ENCODE measurements around the gene KNDC1.
"Not testable (repeated sequence)": the region's sequence is repeated elsewhere in the genome, so short reads cannot be mapped to it uniquely, and the experiment has no call there.

Gene KNDC1

DNA sequence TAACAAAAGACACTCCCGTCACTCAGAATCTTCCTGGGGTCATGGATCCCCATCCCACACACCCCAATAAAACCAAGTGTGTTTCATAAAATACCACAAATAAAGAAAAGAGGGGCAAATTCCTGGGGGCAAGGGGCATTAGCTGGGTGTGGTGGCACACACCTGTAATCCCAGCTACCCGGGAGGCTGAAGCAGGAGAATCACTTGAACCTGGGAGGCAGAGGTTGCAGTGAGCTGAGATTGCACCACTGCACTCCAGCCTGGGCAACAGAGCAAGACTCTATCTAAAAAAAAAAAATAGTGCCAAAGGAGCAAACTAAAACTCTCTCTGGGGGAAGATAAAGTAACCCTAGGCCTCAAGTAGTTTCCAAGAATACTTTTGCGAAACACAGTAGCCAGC lies 8.9 kb upstream of the KNDC1 start:
- H3K18ac ChIP-seq (ENCODE audit: low read length); H3K23ac ChIP-seq (ENCODE audit: low read length); H3K27ac ChIP-seq (ENCODE audit: low read depth, low read length); H3K4ac ChIP-seq (ENCODE audit: low read depth, low read length); DNase-seq; H3K9ac ChIP-seq (ENCODE audit: low read length); H2AK5ac ChIP-seq (ENCODE audit: low read length); H3K4me2 ChIP-seq (ENCODE audit: low read length); H2BK120ac ChIP-seq (ENCODE audit: low read depth, low read length); H3K27me3 ChIP-seq (ENCODE audit: insufficient read depth, low read length, poor library complexity); H4K5ac ChIP-seq (ENCODE audit: low read length); H3K36me3 ChIP-seq (ENCODE audit: control insufficient read depth, insufficient read depth, low read length); H4K8ac ChIP-seq (ENCODE audit: low read depth, low read length); H3K4me3 ChIP-seq (ENCODE audit: low read length); H3K79me2 ChIP-seq (ENCODE audit: control insufficient read depth, insufficient read depth, low read length); H3K4me1 ChIP-seq (ENCODE audit: control insufficient read depth, low read depth, low read length); H2BK5ac ChIP-seq (ENCODE audit: low read length); H2BK15ac ChIP-seq (replicated peaks; ENCODE audit: low read depth); H3K79me1 ChIP-seq (ENCODE audit: low read length); H3K56ac ChIP-seq (ENCODE audit: low read length): not testable (repeated sequence)
- WGBS (ENCODE audit: extremely low coverage, insufficient coverage, low lambda C conversion rate): no CpG with 5 or more reads among the region's 3 CpGs

- Histone ChIP-seq H3K9ac (ENCODE audit: low read length) (peak overlapping the region; percentile 28), H3K4ac (ENCODE audit: low read depth, low read length) (no peak overlapping the region), H2BK120ac (ENCODE audit: low read depth, low read length) (no peak overlapping the region), H3K79me2 (ENCODE audit: control insufficient read depth, insufficient read depth, low read length) (no peaks in the 10 kb centered on the region), H3K79me1 (ENCODE audit: low read length) (no peaks in the 10 kb centered on the region), H4K5ac (ENCODE audit: low read length) (no peak overlapping the region), H2BK15ac (replicated peaks; ENCODE audit: low read depth) (no peak overlapping the region), H3K4me1 (ENCODE audit: control insufficient read depth, low read depth, low read length) (no peaks in the 10 kb centered on the region), H2AK5ac (ENCODE audit: low read length) (no peak overlapping the region), H2BK5ac (ENCODE audit: low read length) (no peak overlapping the region), H3K23ac (ENCODE audit: low read length) (no peak overlapping the region), H3K4me2 (ENCODE audit: low read length) (no peak overlapping the region), H3K18ac (ENCODE audit: low read length) (no peak overlapping the region), H3K27ac (ENCODE audit: low read depth, low read length) (peak overlapping the region; percentile 3), H3K27me3 (ENCODE audit: insufficient read depth, low read length, poor library complexity) (no peaks in the 10 kb centered on the region), H3K4me3 (ENCODE audit: low read length) (no peak overlapping the region), H3K56ac (ENCODE audit: low read length) (peak overlapping the region; percentile 67), H4K8ac (ENCODE audit: low read depth, low read length) (no peak overlapping the region), H3K36me3 (ENCODE audit: control insufficient read depth, insufficient read depth, low read length) (no peaks in the 10 kb centered on the region)
- WGBS (ENCODE audit: extremely low coverage, insufficient coverage, low lambda C conversion rate): no CpG with 5 or more reads among the region's 9 CpGs
- peak; percentile 89 for DNase-seq
Measured at GRCh38 chr10:133151543-133151972, 8.5 kb upstream of the KNDC1 start.

DNA sequence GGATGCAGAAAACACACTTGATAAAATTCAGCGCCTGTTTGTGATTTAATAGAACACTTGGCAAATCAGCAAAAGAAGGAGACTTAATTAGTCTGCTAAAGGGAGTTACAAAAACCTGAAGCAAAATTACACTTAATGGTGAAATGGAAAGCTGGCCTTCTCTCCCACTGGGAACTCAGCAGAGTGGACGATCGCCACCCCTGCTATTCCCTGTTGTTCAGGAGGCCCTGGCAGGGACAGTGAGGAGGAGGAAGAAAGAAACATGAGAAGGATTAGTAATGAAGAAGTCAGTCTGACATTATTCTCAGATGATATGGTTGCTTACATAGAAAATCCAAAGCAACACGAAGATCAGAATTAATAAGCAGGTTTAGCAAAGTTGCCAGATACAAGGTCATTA lies 5.6 kb upstream of the KNDC1 start:
- Histone ChIP-seq H3K36me3 (ENCODE audit: control insufficient read depth, insufficient read depth, low read length) (no peaks in the 10 kb centered on the region), H3K27ac (ENCODE audit: low read depth, low read length) (no peak overlapping the region), H3K4ac (ENCODE audit: low read depth, low read length) (no peak overlapping the region), H3K4me1 (ENCODE audit: control insufficient read depth, low read depth, low read length) (no peaks in the 10 kb centered on the region), H4K8ac (ENCODE audit: low read depth, low read length) (no peak overlapping the region), H2BK120ac (ENCODE audit: low read depth, low read length) (no peak overlapping the region), H4K5ac (ENCODE audit: low read length) (no peak overlapping the region), H3K4me2 (ENCODE audit: low read length) (no peak overlapping the region), H3K27me3 (ENCODE audit: insufficient read depth, low read length, poor library complexity) (no peaks in the 10 kb centered on the region), H3K79me2 (ENCODE audit: control insufficient read depth, insufficient read depth, low read length) (no peaks in the 10 kb centered on the region), H2BK5ac (ENCODE audit: low read length) (no peak overlapping the region), H2AK5ac (ENCODE audit: low read length) (no peak overlapping the region), H3K4me3 (ENCODE audit: low read length) (no peak overlapping the region), H3K56ac (ENCODE audit: low read length) (no peak overlapping the region), H2BK15ac (replicated peaks; ENCODE audit: low read depth) (no peak overlapping the region), H3K23ac (ENCODE audit: low read length) (no peak overlapping the region), H3K79me1 (ENCODE audit: low read length) (no peaks in the 10 kb centered on the region), H3K9ac (ENCODE audit: low read length) (no peak overlapping the region), H3K18ac (ENCODE audit: low read length) (no peak overlapping the region)
- WGBS (ENCODE audit: extremely low coverage, insufficient coverage, low lambda C conversion rate): no CpG with 5 or more reads among the region's 4 CpGs
- DNase-seq: no peak

GRCh38 chr10:133154996-133155778 lies 4.8 kb upstream of the KNDC1 start:
- no peak for DNase-seq
- Histone ChIP-seq H3K79me1 (ENCODE audit: low read length) (no peaks in the 10 kb centered on the region), H2AK5ac (ENCODE audit: low read length) (no peak overlapping the region), H3K27me3 (ENCODE audit: insufficient read depth, low read length, poor library complexity) (no peaks in the 10 kb centered on the region), H4K5ac (ENCODE audit: low read length) (no peak overlapping the region), H4K8ac (ENCODE audit: low read depth, low read length) (no peak overlapping the region), H3K4me1 (ENCODE audit: control insufficient read depth, low read depth, low read length) (no peaks in the 10 kb centered on the region), H2BK15ac (replicated peaks; ENCODE audit: low read depth) (no peak overlapping the region), H2BK120ac (ENCODE audit: low read depth, low read length) (no peak overlapping the region), H3K27ac (ENCODE audit: low read depth, low read length) (no peak overlapping the region), H3K18ac (ENCODE audit: low read length) (no peak overlapping the region), H3K4ac (ENCODE audit: low read depth, low read length) (no peak overlapping the region), H3K56ac (ENCODE audit: low read length) (no peak overlapping the region), H3K9ac (ENCODE audit: low read length) (no peak overlapping the region), H2BK5ac (ENCODE audit: low read length) (no peak overlapping the region), H3K36me3 (ENCODE audit: control insufficient read depth, insufficient read depth, low read length) (no peaks in the 10 kb centered on the region), H3K23ac (ENCODE audit: low read length) (no peak overlapping the region), H3K79me2 (ENCODE audit: control insufficient read depth, insufficient read depth, low read length) (no peaks in the 10 kb centered on the region), H3K4me3 (ENCODE audit: low read length) (no peak overlapping the region), H3K4me2 (ENCODE audit: low read length) (no peak overlapping the region)
- no CpG with 5 or more reads among the region's 30 CpGs for WGBS (ENCODE audit: extremely low coverage, insufficient coverage, low lambda C conversion rate)

GRCh38 chr10:133156674-133157579 lies 3.1 kb upstream of the KNDC1 start:
- H2BK15ac ChIP-seq (replicated peaks; ENCODE audit: low read depth): no peak overlapping the region
- no peak overlapping the region for H4K8ac ChIP-seq (ENCODE audit: low read depth, low read length)
- no peak overlapping the region for H2AK5ac ChIP-seq (ENCODE audit: low read length)
- no peak overlapping the region for H3K27ac ChIP-seq (ENCODE audit: low read depth, low read length)
- H2BK120ac ChIP-seq (ENCODE audit: low read depth, low read length): no peak overlapping the region
- H2BK5ac ChIP-seq (ENCODE audit: low read length): no peak overlapping the region
- H3K79me1 ChIP-seq (ENCODE audit: low read length): no peaks in the 10 kb centered on the region
- H3K36me3 ChIP-seq (ENCODE audit: control insufficient read depth, insufficient read depth, low read length): no peaks in the 10 kb centered on the region
- no peak overlapping the region for H3K4me3 ChIP-seq (ENCODE audit: low read length)
- H3K9ac ChIP-seq (ENCODE audit: low read length): no peak overlapping the region
- H3K79me2 ChIP-seq (ENCODE audit: control insufficient read depth, insufficient read depth, low read length): no peaks in the 10 kb centered on the region
- no peak for DNase-seq
- H4K5ac ChIP-seq (ENCODE audit: low read length): no peak overlapping the region
- no peak overlapping the region for H3K4ac ChIP-seq (ENCODE audit: low read depth, low read length)
- no peaks in the 10 kb centered on the region for H3K4me1 ChIP-seq (ENCODE audit: control insufficient read depth, low read depth, low read length)
- H3K23ac ChIP-seq (ENCODE audit: low read length): no peak overlapping the region
- H3K27me3 ChIP-seq (ENCODE audit: insufficient read depth, low read length, poor library complexity): no peaks in the 10 kb centered on the region
- H3K18ac ChIP-seq (ENCODE audit: low read length): no peak overlapping the region
- no peak overlapping the region for H3K4me2 ChIP-seq (ENCODE audit: low read length)
- H3K56ac ChIP-seq (ENCODE audit: low read length): no peak overlapping the region
- WGBS (ENCODE audit: extremely low coverage, insufficient coverage, low lambda C conversion rate): 100% methylated on average over 1 of the region's 24 CpGs
